Measurements from ENCODE around the gene ZNF555.

Gene ZNF555

DNA sequence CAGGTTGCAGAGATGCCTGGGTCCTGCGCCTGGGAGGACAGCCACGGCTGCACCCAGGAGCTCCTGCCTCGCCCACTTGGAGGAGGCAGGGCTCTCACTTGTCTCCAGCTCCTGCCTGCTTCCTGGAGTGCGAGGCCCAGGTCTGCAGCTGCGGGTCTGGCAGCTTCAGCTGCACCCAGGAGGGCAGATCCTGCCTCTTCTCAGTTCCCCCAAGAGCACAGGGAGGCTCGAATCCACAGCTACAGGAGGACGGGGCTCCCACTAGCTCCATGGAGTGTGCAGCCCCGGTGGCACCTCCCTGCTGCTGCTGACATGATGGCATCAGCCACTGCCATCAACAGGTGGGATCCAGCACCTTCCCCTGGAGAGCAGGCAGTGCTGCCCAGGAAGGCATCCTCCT, 17.1 kb upstream of the ZNF555 start:
- DNase-seq (ENCODE audit: low read depth), result no peak

DNA sequence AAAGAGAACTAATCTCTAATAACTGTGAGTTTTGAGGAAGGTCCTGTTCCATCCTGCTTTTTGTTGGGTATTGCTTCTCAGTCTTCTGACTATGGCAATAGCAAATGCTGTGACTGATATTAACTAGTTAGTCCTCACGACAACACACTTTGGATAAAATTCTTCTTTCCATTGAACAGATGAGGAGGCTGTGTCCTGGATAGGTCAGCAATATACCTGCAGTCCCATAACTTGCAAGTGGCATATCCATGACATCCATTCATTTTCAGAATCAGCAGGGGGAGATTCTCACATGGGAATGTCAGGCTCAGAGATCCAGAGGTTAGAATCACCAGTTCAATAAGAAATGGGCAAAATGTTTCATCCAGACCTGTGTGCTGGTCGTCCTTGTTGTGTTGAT, 14.3 kb upstream of the ZNF555 start:
- no peak for DNase-seq (ENCODE audit: low read depth)

- no peak for DNase-seq (ENCODE audit: low read depth)
Measured at GRCh38 chr19:2827840-2828489, 13.3 kb upstream of the ZNF555 start.

- no peak for DNase-seq (ENCODE audit: low read depth)
Measured at GRCh38 chr19:2834294-2834871, 6.9 kb upstream of the ZNF555 start.

DNA sequence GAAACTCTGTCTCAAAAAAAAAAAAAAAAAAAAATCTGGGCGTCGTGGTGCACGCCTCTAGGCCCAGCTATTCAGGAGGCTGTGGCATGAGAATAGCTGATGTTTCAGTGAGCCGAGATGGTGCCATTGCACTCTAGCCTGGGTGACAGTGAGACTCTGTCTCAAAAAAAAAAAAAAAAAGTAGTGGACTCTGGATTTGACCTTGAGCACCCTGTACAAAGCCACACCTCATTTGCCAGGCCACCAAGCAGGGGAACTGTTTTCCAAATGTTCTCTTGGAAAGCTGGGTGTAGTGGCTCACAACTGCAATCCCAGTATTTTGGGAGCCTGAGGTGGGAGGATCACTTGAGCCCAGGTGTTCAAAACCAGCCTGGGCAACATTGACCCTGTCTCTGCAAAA, 3.8 kb upstream of the ZNF555 start:
- no peak for DNase-seq (ENCODE audit: low read depth)

- no peak for DNase-seq (ENCODE audit: low read depth)
Measured at GRCh38 chr19:2841855-2842574, 740 bp downstream of the ZNF555 start.

DNA sequence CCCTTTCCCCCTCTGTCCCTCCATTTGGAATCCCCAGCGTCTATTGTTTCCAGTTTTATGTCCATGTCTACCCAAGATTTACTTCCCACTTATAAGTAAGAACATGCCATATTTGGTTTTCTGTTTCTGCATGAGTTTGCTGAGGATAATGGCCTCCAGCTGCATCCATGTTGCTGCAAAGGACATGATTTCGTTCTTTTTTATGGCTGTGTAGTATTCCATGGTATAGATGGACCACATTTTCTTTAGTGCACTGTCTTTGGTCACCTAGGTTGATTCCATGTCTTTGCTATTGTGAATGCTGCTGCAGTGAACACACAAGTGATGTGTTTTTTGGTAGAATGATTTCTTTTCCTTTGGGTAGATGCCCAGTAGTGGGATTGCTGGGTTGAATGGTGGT, 3.8 kb downstream of the ZNF555 start:
- no peak for DNase-seq (ENCODE audit: low read depth)

GRCh38 chr19:2846180-2846894, 5.1 kb downstream of the ZNF555 start:
- no peak for DNase-seq (ENCODE audit: low read depth)

DNA sequence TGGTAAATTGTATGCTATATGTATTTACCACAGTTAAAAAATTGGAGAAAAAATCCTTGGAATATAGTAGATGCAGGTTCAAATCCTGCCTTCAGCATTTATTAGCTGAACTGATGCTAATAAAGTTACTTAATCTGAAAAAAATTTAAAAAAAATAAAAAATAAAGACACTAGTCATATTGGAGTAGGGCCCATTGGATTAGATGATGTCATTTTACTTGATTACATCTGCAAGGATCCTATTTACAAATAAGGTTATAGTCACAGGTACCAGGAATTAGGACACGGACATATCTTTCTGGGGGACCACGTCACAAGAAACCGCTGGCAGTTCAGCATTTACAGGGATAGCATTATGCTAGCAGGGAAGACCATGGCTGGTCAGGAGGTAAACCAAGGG, 6.2 kb downstream of the ZNF555 start:
- no peak for DNase-seq (ENCODE audit: low read depth)

- peak; percentile 16 for DNase-seq (ENCODE audit: low read depth)
Measured at GRCh38 chr19:2848616-2849015, 7.3 kb downstream of the ZNF555 start.

GRCh38 chr19:2850256-2850925, 9.1 kb downstream of the ZNF555 start:
- no peak for DNase-seq (ENCODE audit: low read depth)

DNA sequence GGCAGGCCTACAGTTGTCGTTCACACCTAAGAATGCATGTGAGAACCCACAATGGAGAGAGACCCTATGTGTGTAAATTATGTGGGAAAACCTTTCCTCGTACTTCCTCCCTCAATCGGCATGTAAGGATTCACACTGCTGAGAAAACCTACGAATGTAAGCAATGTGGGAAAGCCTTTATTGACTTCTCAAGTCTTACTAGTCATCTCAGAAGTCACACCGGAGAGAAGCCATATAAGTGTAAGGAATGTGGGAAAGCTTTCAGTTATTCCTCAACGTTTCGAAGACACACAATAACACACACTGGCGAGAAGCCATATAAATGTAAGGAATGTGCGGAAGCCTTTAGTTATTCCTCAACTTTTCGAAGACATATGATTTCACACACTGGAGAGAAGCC, 11.3 kb downstream of the ZNF555 start:
- no peak for DNase-seq (ENCODE audit: low read depth)

DNA sequence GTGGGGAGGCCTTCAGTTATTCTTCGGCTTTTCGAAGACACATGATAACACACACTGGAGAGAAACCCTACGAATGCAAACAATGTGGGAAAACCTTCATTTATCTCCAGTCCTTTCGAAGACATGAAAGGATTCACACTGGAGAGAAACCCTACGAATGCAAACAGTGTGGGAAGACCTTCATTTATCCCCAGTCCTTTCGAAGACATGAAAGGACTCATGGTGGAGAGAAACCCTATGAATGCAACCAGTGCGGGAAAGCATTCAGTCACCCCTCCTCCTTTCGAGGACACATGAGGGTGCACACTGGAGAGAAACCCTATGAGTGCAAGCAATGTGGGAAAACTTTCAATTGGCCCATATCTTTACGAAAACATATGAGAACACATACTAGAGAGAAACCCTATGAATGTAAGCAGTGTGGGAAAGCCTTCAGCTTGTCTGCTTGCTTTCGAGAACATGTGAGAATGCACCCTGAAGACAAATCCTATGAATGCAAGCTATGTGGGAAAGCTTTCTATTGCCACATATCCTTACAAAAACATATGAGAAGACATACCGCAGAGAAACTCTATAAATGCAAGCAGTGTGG, 11.8 kb downstream of the ZNF555 start:
- no peak for DNase-seq (ENCODE audit: low read depth)

- DNase-seq (ENCODE audit: low read depth), result no peak
Measured at GRCh38 chr19:2854849-2855248, 13.6 kb downstream of the ZNF555 start.

DNA sequence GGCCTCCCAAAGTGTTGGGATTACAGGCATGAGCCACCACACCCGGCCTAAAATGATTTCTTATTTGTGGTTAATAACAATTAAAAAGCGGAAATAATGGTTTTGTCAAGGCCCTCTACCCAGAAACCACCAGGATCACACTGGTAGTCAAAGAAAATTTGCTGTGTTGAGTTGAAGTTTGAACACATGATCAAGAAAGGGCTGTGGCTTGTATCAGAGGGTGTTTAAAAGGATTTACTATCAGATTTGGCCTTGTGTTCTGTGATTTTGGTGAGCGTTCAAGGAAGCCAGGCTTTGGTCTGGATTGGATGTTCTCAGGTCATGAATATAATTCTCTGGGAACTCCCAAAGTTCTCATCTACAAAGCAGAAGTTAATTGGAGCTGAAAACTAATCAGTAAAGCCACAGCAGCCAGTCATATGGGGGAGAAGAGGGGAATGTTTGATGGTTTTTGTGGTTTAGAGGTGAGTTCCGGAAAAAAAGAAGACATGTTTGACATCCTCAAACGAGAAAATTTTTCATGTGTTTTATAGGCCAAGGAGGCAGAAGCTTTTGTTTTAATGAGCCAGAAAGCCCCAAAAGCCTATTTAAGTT, 15.3 kb downstream of the ZNF555 start:
- DNase-seq (ENCODE audit: low read depth), result no peak

DNA sequence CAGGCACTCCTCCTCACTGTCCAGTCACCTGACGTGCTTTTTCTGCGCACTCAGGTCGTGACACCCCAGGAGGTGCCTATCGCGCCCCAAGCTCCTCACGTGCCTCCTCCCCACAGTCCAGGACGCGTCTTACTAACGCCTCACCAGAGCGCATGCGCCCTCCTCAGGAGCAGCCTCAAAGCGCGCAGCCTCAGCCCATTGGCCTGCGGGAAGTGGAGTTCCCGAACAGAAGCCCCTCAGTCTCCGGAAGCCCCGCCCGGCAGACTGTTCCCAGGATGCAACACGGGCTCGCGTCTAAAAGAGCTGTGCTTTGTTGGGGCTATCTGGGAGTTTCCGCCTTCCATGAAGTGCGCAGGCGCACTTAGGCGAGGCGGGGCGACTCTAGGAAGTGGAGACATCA, 17.6 kb downstream of the ZNF555 start:
- DNase-seq (ENCODE audit: low read depth), result no peak

- no peak for DNase-seq (ENCODE audit: low read depth)
Measured at GRCh38 chr19:2863816-2864215, 22.5 kb downstream of the ZNF555 start.

DNA sequence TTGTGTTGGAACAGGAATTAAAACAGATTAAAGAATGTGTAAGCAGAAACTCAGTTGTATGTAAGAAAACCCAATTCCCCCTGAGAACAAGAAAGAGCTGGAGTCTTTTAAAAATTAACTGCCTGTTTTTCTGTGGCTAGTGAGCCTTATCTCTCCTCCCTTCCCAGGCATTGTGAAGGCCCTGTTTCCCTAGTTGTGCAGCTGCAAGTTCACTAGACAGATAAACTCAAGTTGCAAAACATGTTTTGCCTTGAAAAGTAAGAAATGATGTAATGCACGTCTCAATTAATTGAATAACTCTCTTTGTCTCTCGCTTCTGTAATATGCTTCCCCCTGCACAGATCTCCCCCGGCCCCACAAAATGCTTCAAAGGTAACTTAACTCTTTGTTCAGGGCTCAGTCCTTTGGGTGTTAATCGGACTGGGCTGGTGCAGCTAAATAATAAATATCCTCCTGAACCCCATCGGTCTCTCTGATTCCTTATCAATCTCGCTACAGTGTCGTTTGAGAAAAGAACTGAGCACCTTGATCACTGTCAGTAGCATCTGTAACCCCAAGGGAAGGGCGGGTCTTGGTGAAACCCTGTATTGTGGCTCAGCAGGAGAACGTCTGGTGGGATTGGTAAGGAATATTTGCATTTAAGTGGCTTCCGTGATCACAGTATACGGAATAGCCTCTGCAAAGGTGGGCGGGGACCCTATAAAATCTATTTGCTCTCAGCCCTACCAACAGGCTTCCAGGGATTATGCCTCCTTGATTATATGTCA, 24.2 kb downstream of the ZNF555 start:
- DNase-seq (ENCODE audit: low read depth), result peak; percentile 28

- no peak for DNase-seq (ENCODE audit: low read depth)
Measured at GRCh38 chr19:2866495-2867024, 25.3 kb downstream of the ZNF555 start.
